ENCODE results near the gene CYP2J2.
"Not testable (repeated sequence)": the region's sequence is repeated elsewhere in the genome, so short reads cannot be mapped to it uniquely, and the experiment has no call there.

CYP2J2 gene

DNA sequence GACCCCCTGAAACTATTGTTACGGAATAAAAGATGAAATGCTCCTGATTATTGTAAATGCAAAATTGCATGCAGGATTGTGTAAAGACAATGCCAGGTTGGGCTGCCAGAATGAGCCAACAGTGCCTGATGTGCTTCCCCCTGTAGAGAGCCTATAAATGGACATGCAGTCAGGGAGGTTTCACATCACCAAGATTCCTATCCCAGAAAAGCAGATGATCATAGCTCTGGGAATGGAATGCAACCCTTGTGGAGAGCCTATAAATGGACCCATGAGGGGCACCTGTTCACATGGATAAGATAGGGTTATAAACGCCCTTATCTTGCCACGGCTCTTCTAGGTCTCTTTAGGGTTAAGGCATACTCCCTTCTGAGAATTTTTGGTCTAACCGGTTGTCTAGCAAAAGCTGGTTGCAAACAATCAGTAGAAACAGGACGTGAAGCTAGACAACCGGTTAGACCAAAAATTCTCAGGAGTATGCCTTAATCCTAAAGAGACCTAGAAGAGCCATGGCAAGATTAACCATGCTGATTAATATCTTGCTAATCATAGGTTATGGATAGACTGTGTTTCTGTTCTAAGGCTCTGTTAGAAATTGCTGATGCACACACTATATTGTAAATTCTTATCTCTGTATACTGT is 5.2 kb downstream of the CYP2J2 start:
- DNase-seq (ENCODE audit: low spot score), result not testable (repeated sequence)

- DNase-seq (ENCODE audit: low spot score), result no peak
These were observed 6.8 kb downstream of the CYP2J2 start for GRCh38 chr1:59919746-59920145.

- DNase-seq (ENCODE audit: low spot score), result no peak
These were observed 8.8 kb downstream of the CYP2J2 start for GRCh38 chr1:59917785-59918180.

DNA sequence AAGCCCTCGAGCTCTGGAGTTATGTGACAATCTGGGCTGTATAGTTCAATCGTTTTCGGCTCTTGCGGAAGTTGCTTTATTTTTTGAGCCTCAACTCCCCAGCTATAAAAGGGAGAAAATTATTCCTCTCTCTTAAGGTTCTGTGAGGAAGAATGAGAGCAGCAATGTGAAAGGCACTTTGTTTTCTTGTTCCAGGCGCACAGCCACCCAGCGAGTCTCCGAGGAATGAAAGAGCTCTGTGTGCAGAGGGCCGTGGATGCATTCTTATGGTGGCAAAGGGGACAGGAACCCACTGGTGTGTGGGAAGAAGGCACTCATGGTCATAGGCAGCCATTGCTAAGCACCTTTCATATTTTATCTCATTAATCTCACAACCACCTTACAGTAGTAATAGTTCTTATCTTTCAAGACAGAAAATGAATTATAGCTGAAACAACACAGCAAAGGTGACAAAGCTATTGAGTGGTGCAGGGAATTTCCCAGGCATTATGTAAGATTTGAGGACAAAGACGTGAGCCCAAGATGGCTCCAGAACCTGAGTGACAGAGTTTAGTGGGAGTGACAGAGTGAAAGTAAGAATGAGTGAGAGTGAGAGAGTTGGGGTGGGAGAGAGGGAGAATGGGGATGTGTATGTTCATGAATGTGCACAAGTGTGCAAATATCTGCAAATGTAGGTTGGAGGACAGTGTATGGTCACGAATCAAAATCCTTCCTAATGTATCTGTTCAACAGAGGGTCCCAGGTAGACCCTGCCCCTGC is 9.4 kb downstream of the CYP2J2 start:
- no peak for DNase-seq (ENCODE audit: low spot score)

DNA sequence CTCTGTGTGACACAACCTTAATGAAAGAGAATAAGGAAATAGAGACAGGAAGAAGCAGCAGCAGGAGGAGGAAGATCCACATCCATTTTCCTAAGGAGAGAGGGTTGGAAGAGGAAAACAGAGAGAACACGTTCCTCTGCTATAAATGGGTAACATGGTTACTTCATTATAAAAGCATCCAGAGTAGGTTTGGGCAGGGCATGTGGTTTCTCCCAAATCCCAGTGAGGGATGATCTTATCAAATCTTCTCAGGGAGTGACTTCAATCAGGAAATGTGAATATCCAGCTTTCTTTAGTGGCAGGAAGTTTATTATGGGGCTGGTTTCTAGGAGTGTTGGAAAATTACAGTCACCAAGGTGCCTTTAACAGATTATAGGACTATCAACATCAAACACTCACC is 11.1 kb downstream of the CYP2J2 start:
- no peak for DNase-seq (ENCODE audit: low spot score)

- DNase-seq (ENCODE audit: low spot score), result not testable (repeated sequence)
These were observed 11.7 kb downstream of the CYP2J2 start for GRCh38 chr1:59914791-59915286.

DNA sequence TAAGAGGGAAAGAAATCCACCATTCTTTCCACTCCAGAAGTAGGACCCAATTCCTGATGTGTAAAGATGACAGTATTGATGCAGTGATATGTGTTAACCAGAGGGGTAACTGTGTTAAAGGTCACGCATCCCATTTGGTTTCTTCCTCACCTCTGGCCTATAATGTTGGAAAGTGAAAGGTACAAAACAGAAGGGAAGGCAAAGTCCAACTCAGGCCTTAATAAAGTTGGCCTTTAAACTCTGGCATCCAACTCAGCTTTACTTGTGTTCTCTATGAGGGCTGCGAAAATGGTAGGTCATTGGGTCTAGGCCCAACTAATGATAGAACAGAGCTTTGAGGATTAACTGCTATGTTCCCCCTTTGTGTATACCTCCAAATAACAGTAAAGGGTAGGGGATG is 17.9 kb downstream of the CYP2J2 start:
- no peak for DNase-seq (ENCODE audit: low spot score)

- DNase-seq (ENCODE audit: low spot score), result no peak
These were observed 18.5 kb downstream of the CYP2J2 start for GRCh38 chr1:59908084-59908483.

GRCh38 chr1:59906931-59907330 is 19.6 kb downstream of the CYP2J2 start:
- no peak for DNase-seq (ENCODE audit: low spot score)

DNA sequence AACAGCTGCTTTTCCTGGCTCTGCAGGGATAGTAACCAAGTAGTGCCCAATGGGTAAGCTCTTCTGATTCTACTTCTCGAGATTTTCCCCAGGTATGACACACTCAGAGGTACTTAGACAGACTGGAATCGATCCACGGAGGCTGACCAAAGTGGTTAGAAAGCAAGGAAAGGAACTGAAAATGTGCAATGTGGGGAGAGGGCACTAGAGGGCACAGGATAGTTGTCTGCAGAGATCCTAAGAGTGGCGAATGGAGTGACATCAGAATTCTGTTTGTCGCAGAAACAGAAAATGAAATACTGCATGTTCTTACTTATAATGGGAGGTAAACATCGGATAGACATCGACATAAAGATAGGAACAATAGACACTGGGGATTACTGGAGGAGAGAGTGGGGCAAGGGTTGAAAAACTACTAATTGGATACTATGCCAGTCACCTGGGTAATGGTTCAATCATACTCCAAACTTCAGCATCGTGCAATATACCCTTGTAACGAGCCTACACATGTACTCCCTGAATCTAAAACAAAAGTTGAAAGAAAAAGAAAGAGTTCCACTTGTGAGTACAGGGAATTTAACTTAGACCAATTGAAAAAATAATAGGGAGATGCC is 23.3 kb downstream of the CYP2J2 start:
- peak; percentile 46 for DNase-seq (ENCODE audit: low spot score)

- DNase-seq (ENCODE audit: low spot score), result no peak
These were observed 24.7 kb downstream of the CYP2J2 start for GRCh38 chr1:59901770-59902388.

DNA sequence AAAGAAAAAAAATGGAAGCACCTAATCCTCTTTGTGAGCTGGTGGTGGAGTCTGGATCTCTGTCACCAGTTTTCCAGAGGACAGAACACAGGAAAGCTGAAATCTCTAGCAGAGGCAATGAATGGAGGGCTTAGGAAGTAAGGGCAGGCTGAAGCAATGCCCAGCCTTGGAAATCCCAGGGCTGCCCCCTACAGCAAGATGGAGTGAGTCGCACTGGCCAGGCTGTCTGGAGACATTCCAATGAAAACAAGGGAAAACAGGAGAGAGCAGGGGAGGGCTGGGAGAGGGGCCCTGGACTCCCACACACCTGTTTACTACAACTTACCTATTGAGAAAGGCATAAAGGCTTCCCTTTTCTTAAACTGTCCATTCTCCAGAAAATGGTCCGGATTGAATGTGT is 25.9 kb downstream of the CYP2J2 start:
- no peak for DNase-seq (ENCODE audit: low spot score)

DNA sequence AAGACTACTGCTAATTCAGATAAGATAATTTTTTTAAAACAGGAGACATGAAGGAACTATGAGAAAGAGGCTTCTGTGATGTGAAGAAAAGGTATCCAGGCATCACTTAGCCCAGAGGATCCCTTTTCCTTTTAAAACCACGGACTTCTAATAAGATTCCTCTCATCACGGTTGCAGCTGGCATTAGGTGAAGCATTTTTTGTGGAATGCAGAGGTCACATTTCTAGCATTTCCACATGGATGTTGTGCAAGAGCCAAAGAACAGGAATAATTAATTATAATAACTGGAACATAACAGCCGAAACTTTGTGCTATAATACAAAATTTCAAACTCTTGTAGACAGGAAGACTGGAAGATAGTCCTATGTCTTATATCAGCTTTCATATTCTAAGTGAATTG is 27.6 kb downstream of the CYP2J2 start:
- no peak for DNase-seq (ENCODE audit: low spot score)

- DNase-seq (ENCODE audit: low spot score), result no peak
These were observed 29.4 kb downstream of the CYP2J2 start for GRCh38 chr1:59897165-59897564.

DNA sequence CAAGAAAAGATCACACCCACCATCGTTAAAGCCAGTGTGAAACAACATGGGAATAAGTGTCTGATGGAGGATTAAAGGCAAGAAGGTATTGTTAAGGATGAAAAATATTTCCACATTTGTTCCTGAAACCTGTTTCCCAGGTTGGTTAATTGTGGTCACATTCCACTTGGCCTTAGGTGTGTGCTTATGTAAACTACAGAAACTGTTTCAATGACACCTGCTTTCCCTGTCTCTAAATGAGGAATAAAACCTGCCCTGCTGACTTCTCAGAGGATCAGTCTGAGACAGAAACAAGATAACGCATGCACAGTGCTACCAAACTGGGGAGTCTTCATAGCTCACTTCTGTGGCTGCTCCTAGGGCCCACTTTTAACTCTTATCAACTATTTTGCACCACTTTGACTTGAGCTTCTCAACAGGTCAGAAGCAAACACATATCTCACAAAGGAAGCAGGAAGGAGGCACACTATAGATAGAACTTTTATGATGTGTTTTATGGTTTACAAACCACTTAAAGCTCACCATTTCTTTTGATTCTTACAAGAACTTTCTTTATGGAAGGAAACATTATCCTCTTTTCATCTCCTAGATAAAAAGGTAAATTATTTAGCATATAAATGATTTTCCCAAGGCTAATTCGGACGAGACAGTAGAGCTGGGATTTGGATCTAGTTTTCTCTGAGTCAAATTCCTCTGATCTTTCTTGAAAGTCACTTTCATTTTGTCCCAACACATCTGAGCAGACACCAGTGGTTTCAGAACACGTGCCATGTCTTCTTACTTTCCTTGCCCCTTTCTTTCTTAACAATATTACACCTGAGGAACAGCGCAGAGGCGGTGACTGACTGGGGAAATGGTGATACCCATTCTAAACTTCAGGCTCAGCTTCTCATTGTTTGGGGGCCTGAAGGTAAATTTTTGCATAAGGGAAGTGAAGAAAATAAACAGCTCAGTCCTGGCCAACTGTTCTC is 33.4 kb downstream of the CYP2J2 start:
- DNase-seq (ENCODE audit: low spot score), result no peak

- no peak for DNase-seq (ENCODE audit: low spot score)
These were observed 41.3 kb downstream of the CYP2J2 start for GRCh38 chr1:59885160-59885832.

DNA sequence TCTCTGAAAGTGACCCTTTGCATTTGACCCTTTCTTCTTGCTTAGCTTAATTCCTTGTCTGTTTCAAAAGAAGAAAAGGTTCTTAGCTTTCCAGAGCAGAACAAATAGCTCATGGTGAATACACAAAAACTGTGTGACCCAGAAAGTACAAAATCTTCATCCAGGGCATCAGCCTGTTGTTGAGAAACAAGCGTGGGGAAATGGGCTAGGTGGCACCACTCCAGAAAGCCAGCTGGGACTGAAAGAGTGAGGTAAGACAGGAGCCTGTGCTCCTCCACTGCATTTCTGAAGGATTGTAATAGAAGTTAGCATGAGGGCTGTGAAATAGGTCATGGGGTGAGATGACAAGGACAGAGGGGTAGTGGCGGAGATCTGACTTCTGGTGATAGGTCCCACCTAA is 45.8 kb downstream of the CYP2J2 start:
- no peak for DNase-seq (ENCODE audit: low spot score)

- no peak for DNase-seq (ENCODE audit: low spot score)
These were observed 46.5 kb downstream of the CYP2J2 start for GRCh38 chr1:59879996-59880505.

DNA sequence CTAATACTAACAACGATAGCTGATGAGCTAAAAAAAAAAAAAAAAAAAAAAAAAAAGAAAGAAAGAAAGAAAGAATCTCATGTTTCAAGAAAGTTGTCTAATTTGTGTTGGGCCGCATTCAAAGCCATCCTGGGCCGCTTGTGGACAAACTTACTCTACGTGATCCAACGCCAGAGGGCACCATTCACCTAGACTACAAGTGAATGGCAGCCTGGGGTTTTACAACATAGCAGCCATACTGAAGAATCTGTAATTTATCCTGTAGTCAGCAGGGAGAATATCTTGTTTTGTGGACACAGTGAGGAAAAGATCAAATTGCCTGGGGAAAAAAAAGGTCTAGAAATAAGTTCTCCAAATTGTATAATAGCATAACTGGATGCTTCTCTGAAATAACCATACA is 47.0 kb downstream of the CYP2J2 start:
- peak; percentile 61 for DNase-seq (ENCODE audit: low spot score)

GRCh38 chr1:59878370-59878769 is 48.2 kb downstream of the CYP2J2 start:
- no peak for DNase-seq (ENCODE audit: low spot score)
